GM18868 (cell line): Measurements from ENCODE around the gene EIPR1.

Experiments used
- ATAC-seq: cut with Tn5 transposase; IDR thresholded peaks from one replicate; pipeline ENCODE4 v1.9.1; 2021; ENCODE audit warnings: mild to moderate bottlenecking, moderate library complexity; ENCODE audit not compliant: unreplicated experiment

EIPR1 gene

GRCh38 chr2:3256605-3257004 lies 121.0 kb downstream of the EIPR1 start:
- ATAC-seq = no peak

GRCh38 chr2:3256157-3256556 lies 121.5 kb downstream of the EIPR1 start:
- no peak for ATAC-seq

- ATAC-seq = peak; percentile 77
Measured at GRCh38 chr2:3254442-3254941, 123.1 kb downstream of the EIPR1 start.

- peak; percentile 1 for ATAC-seq
Measured at GRCh38 chr2:3253913-3254441, 123.6 kb downstream of the EIPR1 start.

GRCh38 chr2:3251946-3252345 lies 125.7 kb downstream of the EIPR1 start:
- ATAC-seq = no peak

GRCh38 chr2:3249476-3249962 lies 128.1 kb downstream of the EIPR1 start:
- ATAC-seq = no peak

- ATAC-seq = no peak
Measured at GRCh38 chr2:3248754-3249475, 128.7 kb downstream of the EIPR1 start.

- no peak for ATAC-seq
Measured at GRCh38 chr2:3246928-3247714, 130.5 kb downstream of the EIPR1 start.

GRCh38 chr2:3246406-3246805 lies 131.2 kb downstream of the EIPR1 start:
- no peak for ATAC-seq

- no peak for ATAC-seq
Measured at GRCh38 chr2:3244486-3244885, 133.1 kb downstream of the EIPR1 start.

GRCh38 chr2:3243804-3244203 lies 133.8 kb downstream of the EIPR1 start:
- ATAC-seq = no peak

GRCh38 chr2:3242747-3243369 lies 134.8 kb downstream of the EIPR1 start:
- peak; percentile 86 for ATAC-seq

GRCh38 chr2:3241971-3242746 lies 135.5 kb downstream of the EIPR1 start:
- ATAC-seq = peak; percentile 4

- peak; percentile 63 for ATAC-seq
Measured at GRCh38 chr2:3238951-3239841, 138.4 kb downstream of the EIPR1 start.

GRCh38 chr2:3236300-3237045 lies 141.1 kb downstream of the EIPR1 start:
- ATAC-seq = no peak

GRCh38 chr2:3233877-3234276 lies 143.7 kb downstream of the EIPR1 start:
- ATAC-seq = no peak

- ATAC-seq = no peak
Measured at GRCh38 chr2:3229221-3229620, 148.4 kb downstream of the EIPR1 start.

GRCh38 chr2:3224681-3225080 lies 152.9 kb downstream of the EIPR1 start:
- no peak for ATAC-seq
